ENCODE results near the gene SEC14L2.

The SEC14L2 gene

DNA sequence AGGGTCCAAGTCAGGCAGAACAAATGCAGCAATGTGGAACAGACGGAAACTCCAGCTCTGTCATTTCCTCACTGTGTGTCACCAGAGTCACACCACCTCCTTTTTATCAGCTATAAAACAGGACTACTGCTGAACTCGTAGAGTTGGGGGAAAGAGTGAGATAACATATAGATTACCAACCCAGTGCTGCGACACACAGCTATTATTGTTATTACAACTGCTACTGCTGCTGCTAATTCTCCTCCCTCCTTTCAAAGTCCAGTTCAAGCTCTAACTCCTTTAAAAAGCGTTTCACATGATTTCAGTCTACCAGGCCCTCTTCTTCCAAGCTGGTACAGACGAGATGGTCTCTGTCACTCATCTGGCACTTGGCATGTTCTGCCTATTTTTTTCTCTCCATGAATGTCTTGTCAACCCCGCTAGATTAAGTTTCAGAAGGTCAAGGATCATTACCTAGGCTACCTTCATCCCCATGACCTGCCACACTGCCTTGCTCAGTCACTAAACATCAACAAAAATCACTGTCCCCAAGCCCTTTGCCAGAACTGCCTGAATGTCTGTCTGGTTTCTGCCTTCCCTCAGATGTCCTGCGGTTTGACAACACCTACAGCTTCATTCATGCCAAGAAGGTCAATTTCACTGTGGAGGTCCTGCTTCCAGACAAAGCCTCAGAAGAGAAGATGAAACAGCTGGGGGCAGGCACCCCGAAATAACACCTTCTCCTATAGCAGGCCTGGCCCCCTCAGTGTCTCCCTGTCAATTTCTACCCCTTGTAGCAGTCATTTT lies 25.1 kb downstream of the SEC14L2 start:
- peak overlapping the region; percentile 66 for H3K4me3 ChIP-seq (replicated peaks; ENCODE audit: low read depth, low read length)
- TF ChIP-seq, protein P1, sequence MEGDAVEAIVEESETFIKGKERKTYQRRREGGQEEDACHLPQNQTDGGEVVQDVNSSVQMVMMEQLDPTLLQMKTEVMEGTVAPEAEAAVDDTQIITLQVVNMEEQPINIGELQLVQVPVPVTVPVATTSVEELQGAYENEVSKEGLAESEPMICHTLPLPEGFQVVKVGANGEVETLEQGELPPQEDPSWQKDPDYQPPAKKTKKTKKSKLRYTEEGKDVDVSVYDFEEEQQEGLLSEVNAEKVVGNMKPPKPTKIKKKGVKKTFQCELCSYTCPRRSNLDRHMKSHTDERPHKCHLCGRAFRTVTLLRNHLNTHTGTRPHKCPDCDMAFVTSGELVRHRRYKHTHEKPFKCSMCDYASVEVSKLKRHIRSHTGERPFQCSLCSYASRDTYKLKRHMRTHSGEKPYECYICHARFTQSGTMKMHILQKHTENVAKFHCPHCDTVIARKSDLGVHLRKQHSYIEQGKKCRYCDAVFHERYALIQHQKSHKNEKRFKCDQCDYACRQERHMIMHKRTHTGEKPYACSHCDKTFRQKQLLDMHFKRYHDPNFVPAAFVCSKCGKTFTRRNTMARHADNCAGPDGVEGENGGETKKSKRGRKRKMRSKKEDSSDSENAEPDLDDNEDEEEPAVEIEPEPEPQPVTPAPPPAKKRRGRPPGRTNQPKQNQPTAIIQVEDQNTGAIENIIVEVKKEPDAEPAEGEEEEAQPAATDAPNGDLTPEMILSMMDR (IDR thresholded peaks at IDR 0.05; ENCODE audit: low read depth, low read length, missing control alignments), result no peak
- no peak for DNase-seq (ENCODE audit: extremely low read depth, low read depth)

GRCh38 chr22:30422481-30423300 lies 25.9 kb downstream of the SEC14L2 start:
- TF ChIP-seq, protein P1 (IDR thresholded peaks at IDR 0.05; ENCODE audit: low read depth, low read length, missing control alignments), result no peak
- H3K4me3 ChIP-seq (replicated peaks; ENCODE audit: low read depth, low read length), result peak overlapping the region; percentile 66
- no peak for DNase-seq (ENCODE audit: extremely low read depth, low read depth)

- no peak for DNase-seq (ENCODE audit: extremely low read depth, low read depth)
- TF ChIP-seq, protein P1 (IDR thresholded peaks at IDR 0.05; ENCODE audit: low read depth, low read length, missing control alignments), result no peak
- H3K4me3 ChIP-seq (replicated peaks; ENCODE audit: low read depth, low read length), result peak overlapping the region; percentile 66
Observed at GRCh38 chr22:30423301-30423958, 26.6 kb downstream of the SEC14L2 start.

- DNase-seq (ENCODE audit: extremely low read depth, low read depth), result peak; percentile 99
- H3K4me3 ChIP-seq (replicated peaks; ENCODE audit: low read depth, low read length), result peak overlapping the region; percentile 66
- TF ChIP-seq, protein P1 (IDR thresholded peaks at IDR 0.05; ENCODE audit: low read depth, low read length, missing control alignments), result no peak
Observed at GRCh38 chr22:30423959-30424533, 27.2 kb downstream of the SEC14L2 start.

GRCh38 chr22:30424534-30425326 lies 27.9 kb downstream of the SEC14L2 start:
- H3K4me3 ChIP-seq (replicated peaks; ENCODE audit: low read depth, low read length), result peak overlapping the region; percentile 66
- TF ChIP-seq, protein P1 (IDR thresholded peaks at IDR 0.05; ENCODE audit: low read depth, low read length, missing control alignments), result no peak
- DNase-seq (ENCODE audit: extremely low read depth, low read depth), result no peak

DNA sequence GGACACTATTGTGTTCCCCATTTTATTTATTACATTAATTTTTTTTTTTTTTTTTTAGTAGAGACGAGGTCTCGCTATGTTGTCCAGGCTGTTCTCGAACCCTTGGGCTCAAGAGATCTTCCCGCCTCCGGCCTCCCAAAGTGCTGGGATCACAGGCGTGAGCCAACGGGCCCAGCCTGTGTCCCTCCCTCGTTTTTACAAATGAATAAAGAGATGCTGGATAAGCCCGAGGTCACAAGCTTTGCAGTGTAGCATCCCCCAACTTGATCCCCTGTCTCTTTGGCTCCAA lies 28.5 kb downstream of the SEC14L2 start:
- no peak for DNase-seq (ENCODE audit: extremely low read depth, low read depth)
- TF ChIP-seq, protein P1 (IDR thresholded peaks at IDR 0.05; ENCODE audit: low read depth, low read length, missing control alignments), result no peak
- H3K4me3 ChIP-seq (replicated peaks; ENCODE audit: low read depth, low read length), result peak overlapping the region; percentile 66

Data from HFF-Myc (cell line).